Right renal cortex interstitium (tissue), 3 donors: ENCODE measurements around the gene MECP2. TPM values are rescaled to one million over a fixed set of nuclear protein-coding genes. Genes with fewer than 3 reads are reported as not detected.

Source experiments
- DNase-seq, 3 donors: peaks; one replicate each; pipeline ENCODE4 v3.0.0-alpha.2; 2013; ENCODE audit warnings: low read depth in 3 of 3, low spot score in 2 of 3
- polyA plus RNA-seq, 3 donors: library from polyadenylated mRNA; unstranded; fragments of 120-200 nt; gene quantifications; one replicate each; pipeline ENCODE4 v1.2.1, GENCODE V29; 2013; ENCODE audit not compliant: insufficient read length in 3 of 3

MECP2 gene
- polyA plus RNA-seq, 3 donors: 23.6 to 27.9 (median 27.4) TPM

DNA sequence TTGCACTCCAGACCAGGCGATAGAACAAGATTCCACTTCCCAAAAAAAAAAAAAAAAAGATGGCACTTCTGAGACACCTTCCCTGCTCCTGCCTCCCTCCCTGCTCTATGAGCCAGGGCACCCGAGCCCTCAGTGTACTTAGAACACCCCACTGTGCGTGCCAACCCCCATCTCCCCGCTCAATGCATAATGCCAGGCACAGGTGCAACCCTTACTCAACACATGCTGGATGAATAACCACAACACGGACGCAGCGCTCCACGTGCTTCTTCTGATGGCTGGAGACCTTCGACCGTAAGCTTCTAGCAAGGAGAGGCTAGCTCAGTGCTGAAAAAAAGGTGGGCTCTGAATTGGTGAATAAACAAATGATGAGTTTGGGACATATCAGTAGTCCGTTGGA, 57.9 kb downstream of the MECP2 start:
- DNase-seq: no peak

DNA sequence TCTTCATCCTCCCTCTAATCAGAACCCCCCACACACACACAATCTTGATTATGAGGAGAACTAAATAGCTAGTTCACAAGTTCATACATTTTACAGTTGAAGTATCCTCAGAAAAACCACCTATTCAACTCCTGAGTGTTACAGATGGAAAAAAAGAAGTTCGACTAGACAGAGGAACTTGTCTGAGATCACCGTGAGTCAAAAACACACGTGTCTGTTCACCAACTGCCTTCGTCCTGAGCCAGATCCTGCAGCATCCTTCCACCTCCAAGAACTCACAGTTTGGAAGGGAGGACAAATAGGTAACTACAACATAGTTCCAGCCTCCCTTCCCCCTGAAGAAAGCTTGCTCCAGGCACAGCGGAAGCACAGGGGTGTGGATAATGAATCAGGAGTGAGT, 58.9 kb downstream of the MECP2 start:
- DNase-seq: no peak

DNA sequence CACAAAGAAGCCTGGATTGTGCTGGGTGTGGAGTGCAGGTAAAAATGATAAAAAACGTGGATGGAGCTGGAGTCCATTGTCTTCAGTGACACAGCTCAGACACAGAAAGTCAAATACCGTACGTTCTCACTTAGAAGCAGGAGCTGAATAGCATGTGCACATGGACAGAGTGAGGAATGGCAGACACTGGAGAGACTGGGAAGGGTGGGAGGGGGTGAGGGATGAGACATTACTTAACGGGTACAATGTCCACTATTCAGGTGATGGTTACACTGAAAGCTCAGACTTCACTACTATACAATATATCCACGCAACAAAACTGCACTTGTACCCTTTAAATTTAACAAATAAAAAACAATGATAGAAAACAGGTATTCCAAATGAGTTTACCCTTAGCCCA, 59.8 kb downstream of the MECP2 start:
- no peak for DNase-seq

DNA sequence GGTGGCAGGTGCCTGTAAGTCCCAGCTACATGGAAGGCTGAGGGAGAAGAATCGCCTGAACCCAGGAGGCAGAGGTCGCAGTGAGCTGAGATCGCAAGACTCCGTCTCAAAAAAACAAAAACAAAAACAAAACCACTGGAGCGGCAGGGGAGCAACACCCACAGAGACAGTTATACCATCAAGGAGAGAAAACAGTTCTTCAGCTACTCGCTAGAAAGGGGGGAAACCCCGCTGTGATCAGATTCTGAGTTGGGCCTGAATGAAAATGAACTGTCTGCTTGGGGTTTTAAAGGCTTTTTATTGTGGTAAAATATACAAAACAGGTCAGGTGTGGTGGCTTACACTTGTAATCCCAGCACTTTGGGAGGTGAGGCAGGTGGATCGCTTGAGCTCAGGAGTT, 61.0 kb downstream of the MECP2 start:
- DNase-seq: no peak

DNA sequence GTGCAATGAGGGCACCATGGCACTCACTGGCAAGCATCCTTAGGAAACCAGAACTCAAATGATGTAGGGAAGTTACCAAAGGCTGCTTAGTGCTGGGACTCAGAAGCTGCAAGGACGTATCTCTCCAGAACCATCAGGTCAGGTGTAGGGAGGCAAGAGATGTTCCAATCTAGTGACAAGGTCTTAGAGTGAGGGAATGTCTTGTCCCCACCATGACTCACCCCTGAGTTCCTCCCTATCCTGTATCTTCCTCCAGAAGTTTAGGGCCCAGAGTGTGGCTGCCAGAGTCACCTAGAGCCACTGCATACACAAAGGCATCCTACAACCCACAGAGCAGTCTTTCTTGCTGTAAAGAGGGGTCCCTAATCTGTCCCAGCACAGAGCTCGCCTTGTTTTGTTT, 63.7 kb downstream of the MECP2 start:
- no peak for DNase-seq

DNA sequence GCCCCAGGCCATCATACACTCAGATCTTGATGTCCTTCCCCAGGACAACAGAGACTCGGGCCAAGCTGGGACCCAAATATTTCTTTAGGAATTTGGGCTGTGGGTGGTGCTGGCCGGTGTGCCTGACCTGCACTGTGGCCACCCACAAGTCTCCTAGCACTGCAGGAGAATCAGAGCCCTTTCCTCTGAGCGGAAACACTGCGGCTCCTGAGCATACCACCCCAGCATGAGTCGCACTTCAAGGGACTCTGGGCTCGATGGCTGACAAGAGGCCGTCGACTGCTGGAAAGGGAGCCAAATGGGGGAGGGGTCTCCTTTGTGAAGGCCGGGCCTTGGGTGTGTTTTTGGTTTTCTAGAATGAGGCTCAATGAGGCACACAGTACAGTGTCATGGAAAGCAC, 64.9 kb downstream of the MECP2 start:
- no peak for DNase-seq

DNA sequence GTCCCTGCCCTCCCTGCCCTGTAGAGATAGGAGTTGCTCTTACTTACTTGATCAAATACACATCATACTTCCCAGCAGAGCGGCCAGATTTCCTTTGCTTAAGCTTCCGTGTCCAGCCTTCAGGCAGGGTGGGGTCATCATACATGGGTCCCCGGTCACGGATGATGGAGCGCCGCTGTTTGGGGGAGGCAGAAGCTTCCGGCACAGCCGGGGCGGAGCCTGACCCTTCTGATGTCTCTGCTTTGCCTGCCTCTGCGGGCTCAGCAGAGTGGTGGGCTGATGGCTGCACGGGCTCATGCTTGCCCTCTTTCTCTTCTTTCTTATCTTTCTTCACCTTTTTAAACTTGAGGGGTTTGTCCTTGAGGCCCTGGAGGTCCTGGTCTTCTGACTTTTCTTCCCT, 65.4 kb downstream of the MECP2 start:
- DNase-seq: no peak

DNA sequence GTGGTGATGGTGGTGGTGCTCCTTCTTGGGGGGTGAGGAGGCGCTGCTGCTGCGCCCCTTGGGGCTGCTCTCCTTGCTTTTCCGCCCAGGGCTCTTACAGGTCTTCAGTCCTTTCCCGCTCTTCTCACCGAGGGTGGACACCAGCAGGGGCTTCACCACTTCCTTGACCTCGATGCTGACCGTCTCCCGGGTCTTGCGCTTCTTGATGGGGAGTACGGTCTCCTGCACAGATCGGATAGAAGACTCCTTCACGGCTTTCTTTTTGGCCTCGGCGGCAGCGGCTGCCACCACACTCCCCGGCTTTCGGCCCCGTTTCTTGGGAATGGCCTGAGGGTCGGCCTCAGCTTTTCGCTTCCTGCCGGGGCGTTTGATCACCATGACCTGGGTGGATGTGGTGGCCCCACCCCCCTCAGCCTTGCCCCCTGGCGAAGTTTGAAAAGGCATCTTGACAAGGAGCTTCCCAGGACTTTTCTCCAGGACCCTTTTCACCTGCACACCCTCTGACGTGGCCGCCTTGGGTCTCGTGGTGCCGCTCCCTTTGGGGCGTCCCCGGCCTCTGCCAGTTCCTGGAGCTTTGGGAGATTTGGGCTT, 66.7 kb downstream of the MECP2 start:
- DNase-seq: no peak

DNA sequence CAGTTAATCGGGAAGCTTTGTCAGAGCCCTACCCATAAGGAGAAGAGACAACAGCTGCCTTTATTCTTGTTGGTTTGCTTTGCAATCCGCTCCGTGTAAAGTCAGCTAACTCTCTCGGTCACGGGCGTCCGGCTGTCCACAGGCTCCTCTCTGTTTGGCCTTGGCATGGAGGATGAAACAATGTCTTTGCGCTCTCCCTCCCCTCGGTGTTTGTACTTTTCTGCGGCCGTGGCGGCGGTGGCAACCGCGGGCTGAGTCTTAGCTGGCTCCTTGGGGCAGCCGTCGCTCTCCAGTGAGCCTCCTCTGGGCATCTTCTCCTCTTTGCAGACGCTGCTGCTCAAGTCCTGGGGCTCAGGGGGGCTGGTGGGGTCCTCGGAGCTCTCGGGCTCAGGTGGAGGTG, 67.3 kb downstream of the MECP2 start:
- DNase-seq: no peak

DNA sequence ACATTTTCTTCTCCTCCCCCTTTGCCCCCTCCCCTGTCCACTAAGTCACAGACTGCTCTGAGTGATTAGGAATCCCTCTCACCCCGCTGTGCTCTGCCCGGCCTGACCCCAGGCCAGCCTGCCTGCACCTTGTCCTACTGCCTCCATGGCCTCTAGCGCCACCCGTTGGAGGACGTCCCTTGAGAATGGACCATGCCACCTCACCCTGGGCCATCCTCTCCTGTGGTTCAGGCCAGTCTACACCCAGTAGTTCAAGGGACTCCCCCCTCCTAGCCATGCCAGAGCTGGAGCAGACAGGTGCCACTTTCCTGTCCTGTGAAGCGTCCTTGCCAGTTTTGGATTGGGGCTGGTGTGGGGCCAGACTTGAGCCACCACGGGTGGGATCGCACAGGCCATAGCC, 68.1 kb downstream of the MECP2 start:
- no peak for DNase-seq

DNA sequence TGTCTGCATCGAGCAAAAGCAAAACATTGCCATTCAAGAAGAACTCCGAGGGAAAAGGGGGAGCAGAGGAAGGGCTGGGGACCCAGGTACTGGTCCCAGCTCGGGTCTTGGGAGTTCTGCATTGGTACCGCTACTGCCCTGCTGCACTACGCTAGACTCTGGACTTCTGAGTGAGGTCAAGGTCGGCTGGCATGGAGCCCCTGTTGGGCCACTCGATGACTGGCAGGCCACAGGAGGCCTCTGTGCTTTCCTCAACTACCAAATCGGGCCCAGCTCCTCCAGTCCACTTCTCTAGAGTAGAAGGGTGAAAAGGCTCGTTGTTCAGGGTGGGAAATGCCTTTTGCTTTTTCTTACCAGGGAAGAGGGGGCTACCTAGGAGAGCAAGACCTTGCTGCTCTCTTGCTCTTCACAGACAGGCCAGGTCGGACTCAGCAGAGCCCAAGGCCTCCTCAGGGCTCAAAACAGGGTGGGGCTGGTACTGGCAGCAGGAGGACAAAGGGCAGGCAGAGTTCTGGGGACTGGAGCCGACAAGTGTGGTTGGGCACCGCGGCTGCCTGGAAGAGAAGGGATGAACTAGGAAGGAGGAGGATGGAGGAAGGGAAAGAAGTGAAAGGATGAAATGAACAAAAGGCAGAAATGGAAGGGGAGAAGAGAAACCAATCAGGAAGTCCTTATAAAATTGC, 68.9 kb downstream of the MECP2 start:
- no peak for DNase-seq

DNA sequence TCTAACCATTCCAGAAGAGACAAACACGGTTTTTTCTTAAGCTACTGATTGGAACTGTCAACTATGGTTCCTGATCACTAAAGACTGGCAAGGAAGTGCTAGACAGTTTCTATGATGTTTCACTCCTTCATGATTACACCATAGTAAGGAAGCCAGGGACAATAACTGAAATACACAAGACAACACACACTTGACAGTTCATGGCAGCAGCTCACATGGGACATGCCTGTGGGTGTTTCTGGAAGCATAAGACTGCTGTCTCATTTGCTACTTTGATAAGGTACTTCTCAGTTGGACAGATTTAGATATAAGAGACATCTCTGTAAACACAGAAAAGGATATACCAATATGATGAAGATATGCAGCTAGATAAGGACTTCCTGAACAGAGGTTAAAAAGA, 69.5 kb downstream of the MECP2 start:
- DNase-seq: no peak

DNA sequence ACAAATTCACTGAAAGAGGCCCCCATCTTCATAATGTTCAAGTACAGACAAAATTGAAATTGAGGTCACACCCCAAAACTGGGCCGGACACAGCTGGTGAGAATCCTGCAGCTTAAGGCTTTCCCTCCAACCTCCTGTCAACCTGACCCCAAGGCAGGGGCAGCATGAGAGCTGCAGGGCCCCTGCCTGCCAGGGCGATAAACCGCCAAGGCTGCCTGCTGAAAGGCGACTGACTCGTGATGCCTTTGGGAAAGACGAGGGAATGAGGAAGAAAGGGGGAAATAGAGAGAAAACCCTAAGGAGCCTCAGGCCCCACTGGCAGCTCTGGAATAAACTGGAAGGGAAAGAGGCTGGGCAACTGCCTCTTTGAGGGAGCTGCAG, 70.5 kb downstream of the MECP2 start:
- DNase-seq: no peak

DNA sequence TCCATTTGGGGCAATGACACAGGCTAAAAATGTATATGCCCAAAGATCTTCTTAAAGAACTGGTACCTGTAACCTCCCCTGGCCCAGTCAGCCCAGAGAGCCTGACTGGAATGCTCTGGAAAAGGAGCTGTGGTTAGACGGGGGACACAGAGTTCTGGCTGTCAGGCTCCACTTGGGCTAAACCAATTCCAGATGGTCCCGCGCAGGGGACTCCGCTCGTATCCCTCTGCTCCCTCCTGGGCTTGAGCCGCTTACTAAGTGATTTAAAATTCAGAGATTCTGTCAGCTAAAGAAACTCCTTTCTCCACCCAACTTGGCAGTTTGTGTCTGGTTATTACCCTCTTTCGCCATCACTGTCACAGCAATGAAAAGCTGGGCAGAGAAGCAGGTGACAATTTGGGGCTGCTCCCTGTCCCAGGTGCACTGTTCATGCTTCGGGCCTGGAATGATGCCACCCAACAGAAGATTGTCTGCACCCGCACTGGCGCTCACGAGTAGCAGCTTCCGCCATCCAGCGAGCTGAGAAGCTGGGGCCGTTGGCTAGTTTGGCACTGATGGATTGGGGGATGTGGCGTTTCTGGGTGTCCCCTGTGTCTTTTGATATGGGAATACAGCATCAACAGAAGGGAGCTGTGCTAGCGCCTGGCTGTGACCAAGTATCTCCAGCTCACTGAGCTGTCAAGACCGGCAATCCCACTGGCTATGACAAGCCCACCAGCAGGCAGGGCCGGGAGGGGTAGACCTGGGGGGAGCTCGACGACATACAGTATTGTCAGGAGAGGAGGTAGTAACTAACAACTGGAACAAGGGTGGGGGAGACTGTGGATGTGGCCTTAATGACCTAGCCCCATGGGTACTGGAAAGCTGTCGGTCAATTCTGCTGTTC, 71.1 kb downstream of the MECP2 start:
- DNase-seq: no peak

DNA sequence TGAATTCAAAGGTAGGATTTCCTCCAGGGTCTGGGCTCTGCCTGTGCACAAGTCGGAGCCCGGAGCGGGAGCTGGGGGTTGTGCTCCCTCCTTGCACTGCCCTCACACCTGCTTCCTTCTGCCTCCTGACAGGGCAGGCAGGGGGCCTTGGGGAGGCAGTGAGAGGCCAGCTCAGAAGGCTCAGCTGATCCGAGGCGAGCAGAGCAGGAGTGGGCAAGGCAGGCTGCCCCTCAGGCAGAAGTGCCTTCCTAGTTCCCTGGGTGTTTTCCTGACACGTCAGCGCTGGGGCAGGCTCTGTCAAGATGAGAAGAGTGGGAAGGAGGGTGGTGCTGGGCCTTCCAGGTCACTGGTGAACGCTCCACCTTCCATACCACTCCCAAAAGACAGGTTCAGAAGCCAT, 72.3 kb downstream of the MECP2 start:
- no peak for DNase-seq

DNA sequence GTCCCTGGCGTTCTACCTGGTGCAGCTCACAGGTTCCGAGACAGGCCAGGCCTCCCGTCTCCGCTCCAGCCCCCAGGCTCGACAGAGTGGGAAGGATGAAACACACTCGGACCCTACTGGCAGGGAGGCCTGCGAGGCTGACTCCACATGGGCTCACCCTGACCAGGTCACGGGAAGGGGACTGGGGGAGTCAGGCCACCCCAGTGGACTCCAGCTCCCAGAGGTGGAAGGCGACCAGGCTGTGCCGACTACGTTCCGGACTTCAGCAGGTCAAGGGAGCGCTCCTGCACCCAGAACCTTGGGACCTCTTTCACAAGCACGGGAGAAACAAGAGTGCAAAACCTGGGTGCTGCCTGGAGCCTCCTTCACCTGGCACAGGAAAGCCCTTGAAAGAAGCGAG, 73.2 kb downstream of the MECP2 start:
- DNase-seq: no peak

DNA sequence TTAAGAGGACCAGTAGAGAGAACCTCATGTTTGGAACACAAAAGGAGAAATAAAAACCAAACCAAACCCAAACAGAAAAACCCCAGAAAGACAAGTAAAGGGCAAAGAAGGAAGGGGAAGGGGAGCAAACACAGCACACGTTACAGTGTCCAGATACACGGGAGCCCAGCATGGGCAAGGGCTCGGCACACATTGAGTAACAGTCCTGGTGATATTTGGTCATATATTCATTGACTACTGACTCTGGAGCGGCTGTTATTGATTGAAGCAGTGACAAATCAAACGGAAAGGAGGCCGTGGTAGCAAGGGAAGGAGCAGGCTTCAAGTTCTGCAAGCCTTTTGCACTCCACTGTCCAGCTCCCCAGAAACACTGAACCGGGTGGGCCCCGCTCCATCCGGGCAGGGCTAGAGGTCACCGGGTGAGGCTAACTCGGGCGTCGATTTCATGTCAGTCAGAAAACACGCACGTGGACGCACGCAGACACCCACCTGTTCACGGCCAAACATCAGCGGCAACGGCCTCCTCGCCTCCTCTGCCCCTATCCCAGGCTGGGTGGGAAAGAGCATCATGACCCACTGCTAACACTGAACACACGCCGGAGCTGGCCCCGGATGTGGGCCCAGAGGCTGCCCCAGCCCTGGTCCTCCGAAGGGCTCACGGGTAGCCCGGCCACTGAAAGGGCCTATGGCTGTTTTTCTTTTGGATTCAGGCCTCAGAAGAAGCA, 74.1 kb downstream of the MECP2 start:
- DNase-seq: no peak

DNA sequence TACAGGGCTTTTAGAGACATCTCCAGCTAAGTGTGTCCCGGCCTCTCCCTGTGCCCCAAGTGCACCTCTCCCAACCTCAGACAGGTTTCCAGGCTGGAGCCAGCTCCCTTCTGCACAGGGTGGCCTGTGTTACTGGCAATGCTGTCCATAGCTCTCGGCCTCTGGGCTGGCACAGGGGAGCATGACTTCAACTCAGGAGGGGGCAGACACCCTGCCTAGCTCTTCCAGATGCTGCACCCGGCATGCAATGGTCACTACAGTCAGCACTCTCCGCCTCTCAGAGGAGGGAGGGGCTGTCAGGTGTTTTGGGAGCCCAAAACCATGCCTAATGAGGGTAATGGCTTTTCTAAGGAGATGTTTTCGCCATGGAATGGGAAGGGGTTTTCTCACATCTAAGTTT, 75.4 kb downstream of the MECP2 start:
- no peak for DNase-seq

DNA sequence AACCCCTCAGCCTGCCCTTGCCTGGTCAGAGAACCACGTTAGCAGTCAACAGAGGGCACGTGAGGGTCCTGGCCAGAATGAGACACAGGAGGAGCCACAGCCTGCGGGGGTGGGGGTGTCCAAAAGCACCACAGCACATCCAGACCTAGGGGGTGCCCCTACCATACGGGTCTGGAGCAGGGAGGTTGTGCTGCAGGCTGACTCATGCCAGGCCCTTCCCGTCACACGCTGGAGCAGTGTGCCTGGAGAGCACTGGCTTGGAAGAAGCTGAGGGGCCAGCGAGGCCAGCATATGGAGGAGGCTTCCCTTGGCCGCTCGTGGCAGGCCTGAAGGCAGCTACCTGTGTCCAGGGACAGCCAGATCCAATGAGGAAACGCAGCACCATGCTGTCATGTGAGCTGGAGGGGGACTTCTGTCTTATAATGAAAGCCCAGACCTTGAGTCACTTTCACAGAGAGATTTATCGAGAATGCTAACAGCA, 76.3 kb downstream of the MECP2 start:
- no peak for DNase-seq

DNA sequence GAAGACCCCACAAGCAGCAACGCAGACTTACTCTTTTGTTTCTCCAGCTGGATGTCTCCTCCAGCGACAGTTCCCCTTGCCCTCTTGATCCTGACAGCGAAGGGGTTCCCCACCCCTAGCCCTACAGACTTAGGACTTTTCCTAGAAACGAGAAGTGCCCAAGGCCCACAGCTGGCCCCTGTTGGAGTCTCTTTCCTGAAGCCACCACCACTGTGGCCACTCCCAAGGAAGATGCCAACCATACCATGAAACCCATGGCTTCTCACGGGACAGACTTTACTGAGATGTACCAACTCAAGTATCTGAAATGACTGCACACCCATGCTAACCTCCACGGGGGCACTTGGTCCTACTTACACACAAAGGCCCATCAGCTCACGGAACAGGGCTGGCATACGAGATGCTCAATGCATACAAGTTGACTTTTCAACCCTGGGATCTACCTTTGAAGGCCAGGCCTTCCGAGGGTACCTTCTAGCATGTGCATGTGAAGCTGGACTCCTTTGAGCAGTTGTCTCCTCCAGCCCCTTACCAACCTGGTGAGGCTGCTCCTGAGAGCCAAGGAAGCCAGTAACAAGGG, 76.9 kb downstream of the MECP2 start:
- no peak for DNase-seq
